Mucosa of rectum (tissue), 2 donors: ENCODE measurements around the gene ARMH3.
A peak's percentile ranks its signal among the peaks of the same experiment; 100 is the strongest.
"Not testable (repeated sequence)": the region's sequence is repeated elsewhere in the genome, so short reads cannot be mapped to it uniquely, and the experiment has no call there.

Experiments used
- H3K27ac ChIP-seq, 2 donors: one replicate each; pipeline ENCODE4 v1.7.0; 2013; ENCODE audit warnings: inconsistent platforms in 2 of 2, low read depth in 2 of 2, low read length in 2 of 2
- H3K27me3 ChIP-seq, 2 donors: one replicate each; pipeline ENCODE4 v1.7.0; 2013; ENCODE audit warnings: low read length in 2 of 2; ENCODE audit not compliant: control insufficient read depth in 2 of 2, insufficient read depth in 2 of 2
- H3K36me3 ChIP-seq, 2 donors: one replicate each; pipeline ENCODE4 v1.7.0; 2013; ENCODE audit warnings: low read length in 2 of 2; ENCODE audit not compliant: control insufficient read depth in 2 of 2, insufficient read depth in 2 of 2
- H3K4me1 ChIP-seq, 2 donors: one replicate each; pipeline ENCODE4 v1.7.0; 2013; ENCODE audit warnings: low read length in 2 of 2, mild to moderate bottlenecking in 1 of 2; ENCODE audit not compliant: control insufficient read depth in 2 of 2, insufficient read depth in 2 of 2
- H3K4me3 ChIP-seq, 2 donors: one replicate each; pipeline ENCODE4 v1.7.0; 2013; ENCODE audit warnings: low read length in 2 of 2
- H3K9ac ChIP-seq, 2 donors: one replicate each; pipeline ENCODE4 v1.7.0; 2013; ENCODE audit warnings: low read length in 2 of 2, low read depth in 1 of 2, mild to moderate bottlenecking in 1 of 2
- H3K9me3 ChIP-seq, 2 donors: one replicate each; pipeline ENCODE4 v1.7.0; 2013; ENCODE audit warnings: low read length in 2 of 2; ENCODE audit not compliant: control insufficient read depth in 2 of 2
- donor health status: healthy.
- donor health status: Normal muscosa, but diverticular disease.

The ARMH3 gene

GRCh38 chr10:101993651-101994200, 62.2 kb downstream of the ARMH3 start:
- no peak overlapping the region for H3K4me3 ChIP-seq
- no peaks in the 10 kb centered on the region for H3K9me3 ChIP-seq
- peaks cover 50 to 51% of the 10 kb centered on the region in 2 donors for H3K36me3 ChIP-seq
- H3K27ac ChIP-seq = no peak overlapping the region
- H3K4me1 ChIP-seq = no peaks in the 10 kb centered on the region
- no peaks in the 10 kb centered on the region for H3K27me3 ChIP-seq
- no peak overlapping the region for H3K9ac ChIP-seq

DNA sequence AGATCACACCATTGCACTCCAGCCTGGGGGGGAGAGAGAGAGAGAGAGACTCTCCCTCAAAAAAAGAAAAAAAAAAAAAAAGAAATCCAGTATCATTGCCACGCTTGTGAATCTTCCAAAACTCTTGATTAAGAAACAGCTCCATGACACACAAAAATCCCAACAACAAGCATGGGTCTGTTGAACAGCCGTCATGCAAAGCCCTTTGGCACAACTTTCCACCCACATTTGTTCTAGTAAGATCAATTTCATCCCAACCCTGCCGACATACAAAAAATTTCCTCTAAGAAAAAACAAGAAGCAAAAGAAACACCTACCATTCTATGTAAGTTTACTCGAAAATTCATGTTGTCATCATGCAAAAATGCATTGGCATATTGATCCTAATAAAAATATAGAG, 62.8 kb downstream of the ARMH3 start:
- no peaks in the 10 kb centered on the region for H3K4me1 ChIP-seq
- H3K27me3 ChIP-seq = no peaks in the 10 kb centered on the region
- H3K9ac ChIP-seq = no peak overlapping the region
- H3K9me3 ChIP-seq = no peaks in the 10 kb centered on the region
- no peak overlapping the region for H3K4me3 ChIP-seq
- no peak overlapping the region for H3K27ac ChIP-seq
- peaks cover 53 to 55% of the 10 kb centered on the region in 2 donors for H3K36me3 ChIP-seq

DNA sequence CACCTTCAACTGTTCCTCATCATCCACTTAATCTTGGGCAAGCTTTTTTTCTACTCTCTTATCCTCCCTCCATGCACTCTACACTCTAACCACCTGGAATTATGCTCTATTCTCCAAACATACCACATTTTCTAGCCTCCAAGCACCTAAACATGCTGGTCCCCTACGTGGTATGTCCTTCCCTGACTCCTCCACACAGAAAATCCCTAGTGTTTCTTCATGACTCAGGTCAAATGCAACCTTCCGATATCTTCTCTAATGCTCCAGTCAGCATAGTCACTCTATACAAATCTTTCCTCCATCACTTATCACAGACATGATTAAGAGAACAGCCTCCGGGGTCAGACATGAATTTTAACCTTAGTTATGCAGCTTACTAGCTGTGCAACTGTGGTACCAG, 68.8 kb downstream of the ARMH3 start:
- Histone ChIP-seq H3K36me3 (peaks cover 49 to 50% of the 10 kb centered on the region in 2 donors), H3K27ac (no peak overlapping the region)

GRCh38 chr10:101986624-101986971, 69.4 kb downstream of the ARMH3 start:
- Histone ChIP-seq H3K9ac (no peak overlapping the region), H3K4me1 (no peaks in the 10 kb centered on the region), H3K27me3 (no peaks in the 10 kb centered on the region), H3K9me3 (no peaks in the 10 kb centered on the region), H3K36me3 (peaks cover 45% of the 10 kb centered on the region in 2 donors), H3K4me3 (no peak overlapping the region), H3K27ac (peak overlapping the region in 1 of 2 donors; percentile 43)

More for the DNA sequence above, 68.8 kb downstream of the ARMH3 start:
- Histone ChIP-seq H3K27me3 (no peaks in the 10 kb centered on the region), H3K9ac (no peak overlapping the region), H3K9me3 (no peaks in the 10 kb centered on the region), H3K4me1 (no peaks in the 10 kb centered on the region), H3K4me3 (no peak overlapping the region)

DNA sequence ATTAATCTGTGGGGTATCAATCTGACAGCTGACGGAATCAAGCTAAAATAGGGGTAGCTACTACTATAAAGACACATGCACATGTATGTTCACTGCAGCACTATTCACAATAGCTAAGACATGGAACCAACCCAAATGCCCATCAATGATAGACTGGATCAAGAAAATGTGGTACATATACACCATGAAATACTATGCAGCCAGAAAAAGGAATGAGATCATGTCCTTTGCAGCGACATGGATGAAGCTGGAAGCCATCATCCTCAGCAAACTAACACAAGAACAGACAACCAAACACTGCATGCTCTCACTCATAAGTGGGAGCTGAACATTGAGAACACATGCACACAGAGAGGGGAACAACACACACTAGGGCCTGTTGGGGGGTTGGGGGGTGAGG, 75.3 kb downstream of the ARMH3 start:
- H3K4me3 ChIP-seq, H3K27ac ChIP-seq, H3K4me1 ChIP-seq, H3K9ac ChIP-seq, H3K27me3 ChIP-seq, H3K9me3 ChIP-seq: not testable (repeated sequence)
- peaks cover 3 to 18% of the 10 kb centered on the region in 2 donors for H3K36me3 ChIP-seq

- Histone ChIP-seq H3K36me3 (peaks cover 21 to 35% of the 10 kb centered on the region in 2 donors), H3K27me3 (no peaks in the 10 kb centered on the region), H3K27ac (peak overlapping the region in 1 of 2 donors; percentile 35), H3K9ac (no peak overlapping the region), H3K4me3 (no peak overlapping the region), H3K4me1 (no peaks in the 10 kb centered on the region), H3K9me3 (no peaks in the 10 kb centered on the region)
These were observed 81.6 kb downstream of the ARMH3 start for GRCh38 chr10:101974091-101974971.

- Histone ChIP-seq H3K36me3 (peaks cover 22 to 35% of the 10 kb centered on the region in 2 donors), H3K4me1 (no peaks in the 10 kb centered on the region), H3K9ac (no peak overlapping the region), H3K27ac (no peak overlapping the region), H3K4me3 (no peak overlapping the region), H3K9me3 (no peaks in the 10 kb centered on the region), H3K27me3 (no peaks in the 10 kb centered on the region)
These were observed 83.2 kb downstream of the ARMH3 start for GRCh38 chr10:101972761-101973160.

DNA sequence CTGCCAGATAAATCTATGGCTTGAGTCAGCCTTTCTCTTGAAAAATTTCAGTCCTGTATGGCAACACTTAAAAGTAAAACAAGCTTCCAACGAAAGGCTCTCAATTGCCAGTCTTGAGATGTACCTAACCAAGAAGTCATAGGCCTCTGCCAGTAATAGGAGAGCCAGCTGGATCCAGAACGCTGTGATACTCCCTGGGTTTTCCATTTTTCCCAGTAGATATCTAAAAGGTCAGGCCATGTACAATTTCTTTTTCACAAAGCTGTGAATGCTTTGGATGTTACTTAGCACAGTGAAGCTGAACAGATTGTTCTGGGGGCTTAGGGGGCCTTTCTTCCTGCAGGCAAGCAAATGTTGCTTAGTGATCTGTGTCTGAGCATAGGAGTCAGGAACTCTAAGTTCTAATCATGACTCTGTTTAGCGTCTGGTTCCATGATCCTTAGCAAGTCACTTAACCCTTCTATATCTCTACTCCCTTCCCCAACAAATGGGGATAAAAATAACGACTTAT, 86.5 kb downstream of the ARMH3 start:
- H3K36me3 ChIP-seq = peaks cover 16 to 38% of the 10 kb centered on the region in 2 donors
- no peak overlapping the region for H3K9ac ChIP-seq
- H3K4me1 ChIP-seq = no peaks in the 10 kb centered on the region
- H3K27me3 ChIP-seq = no peaks in the 10 kb centered on the region
- no peak overlapping the region for H3K27ac ChIP-seq
- no peak overlapping the region for H3K4me3 ChIP-seq
- no peaks in the 10 kb centered on the region for H3K9me3 ChIP-seq

DNA sequence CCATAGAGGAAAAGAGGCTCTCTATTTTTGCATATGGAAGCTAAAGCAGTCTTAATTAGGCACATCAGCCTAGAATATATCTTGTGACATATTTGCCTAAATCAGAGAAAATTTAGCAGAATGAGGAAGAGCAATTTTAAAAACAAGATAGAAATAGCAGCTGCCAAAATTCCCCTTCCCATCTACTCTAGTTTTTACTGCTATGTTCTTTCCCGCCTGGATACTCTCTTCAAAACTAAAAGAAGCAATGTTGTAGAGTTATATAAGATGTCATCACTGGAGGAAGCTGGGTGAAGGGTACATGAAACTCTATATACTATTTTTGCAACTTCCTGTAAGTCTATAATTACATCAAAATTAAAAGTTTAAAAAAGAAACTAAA, 87.0 kb downstream of the ARMH3 start:
- Histone ChIP-seq H3K9me3 (no peaks in the 10 kb centered on the region), H3K27ac (no peak overlapping the region), H3K27me3 (no peaks in the 10 kb centered on the region), H3K36me3 (peaks cover 16 to 32% of the 10 kb centered on the region in 2 donors), H3K4me1 (no peaks in the 10 kb centered on the region), H3K9ac (no peak overlapping the region), H3K4me3 (no peak overlapping the region)

GRCh38 chr10:101968286-101968939, 87.6 kb downstream of the ARMH3 start:
- H3K36me3 ChIP-seq = peaks cover 16 to 29% of the 10 kb centered on the region in 2 donors
- no peaks in the 10 kb centered on the region for H3K4me1 ChIP-seq
- H3K27me3 ChIP-seq = no peaks in the 10 kb centered on the region
- no peak overlapping the region for H3K4me3 ChIP-seq
- no peak overlapping the region for H3K9ac ChIP-seq
- no peak overlapping the region for H3K27ac ChIP-seq
- no peaks in the 10 kb centered on the region for H3K9me3 ChIP-seq
